Activated naive CD8-positive, alpha-beta T cell (primary cell): ENCODE measurements around the gene AKT1.

Experiments
- H3K27ac Mint-ChIP-seq: one replicate; pipeline ENCODE4 v1.8.0; 2021; ENCODE audit warnings: mixed read lengths
- H3K27me3 Mint-ChIP-seq: one replicate; pipeline ENCODE4 v1.8.0; 2021; ENCODE audit warnings: mixed read lengths
- H3K36me3 Mint-ChIP-seq: one replicate; pipeline ENCODE4 v1.8.0; 2021; ENCODE audit warnings: mixed read lengths
- H3K4me1 Mint-ChIP-seq: one replicate; pipeline ENCODE4 v1.8.0; 2021; ENCODE audit warnings: low read depth, mixed read lengths
- H3K4me3 Mint-ChIP-seq: one replicate; pipeline ENCODE4 v1.8.0; 2021; ENCODE audit warnings: mild to moderate bottlenecking, mixed read lengths
- H3K9me3 Mint-ChIP-seq: one replicate; pipeline ENCODE4 v1.8.0; 2021; ENCODE audit warnings: low read depth, mixed read lengths

Gene AKT1

DNA sequence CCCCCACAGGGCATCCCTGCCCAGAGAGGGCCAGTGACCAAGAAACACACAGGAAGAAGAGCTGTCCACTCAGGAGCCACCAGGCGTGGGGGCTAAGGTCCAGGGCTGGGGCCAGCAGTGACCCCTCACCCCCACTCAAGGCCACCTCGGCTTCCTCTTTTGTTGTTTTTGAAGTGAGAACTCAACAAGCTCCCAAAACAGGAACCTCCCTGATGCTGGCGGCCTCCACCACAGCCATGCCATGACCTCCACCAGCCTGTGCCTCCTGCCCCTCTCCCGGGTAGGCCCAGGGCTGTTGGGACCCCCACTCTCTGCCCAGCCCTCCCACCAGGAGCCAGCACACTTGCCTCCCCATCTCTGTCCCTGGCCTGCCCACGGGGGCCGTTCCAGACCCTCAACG, 7.8 kb downstream of the AKT1 start:
- no peaks in the 10 kb centered on the region for H3K36me3 Mint-ChIP-seq
- no peaks in the 10 kb centered on the region for H3K27me3 Mint-ChIP-seq
- no peaks in the 10 kb centered on the region for H3K9me3 Mint-ChIP-seq
- H3K4me1 Mint-ChIP-seq = peaks cover 17% of the 10 kb centered on the region
- H3K4me3 Mint-ChIP-seq = no peak overlapping the region
- H3K27ac Mint-ChIP-seq = no peak overlapping the region

GRCh38 chr14:104786726-104787675, 8.5 kb downstream of the AKT1 start:
- H3K27me3 Mint-ChIP-seq = no peaks in the 10 kb centered on the region
- H3K27ac Mint-ChIP-seq = no peak overlapping the region
- no peaks in the 10 kb centered on the region for H3K9me3 Mint-ChIP-seq
- H3K4me1 Mint-ChIP-seq = peaks cover 16% of the 10 kb centered on the region
- H3K4me3 Mint-ChIP-seq = no peak overlapping the region
- no peaks in the 10 kb centered on the region for H3K36me3 Mint-ChIP-seq

- Mint-ChIP-seq H3K4me1 (peaks cover 13% of the 10 kb centered on the region), H3K27ac (no peak overlapping the region), H3K36me3 (no peaks in the 10 kb centered on the region), H3K9me3 (no peaks in the 10 kb centered on the region), H3K27me3 (no peaks in the 10 kb centered on the region), H3K4me3 (no peak overlapping the region)
Observed at GRCh38 chr14:104786091-104786586, 9.4 kb downstream of the AKT1 start.

- Mint-ChIP-seq H3K4me1 (peaks cover 11% of the 10 kb centered on the region), H3K9me3 (no peaks in the 10 kb centered on the region), H3K4me3 (no peak overlapping the region), H3K36me3 (no peaks in the 10 kb centered on the region), H3K27ac (no peak overlapping the region), H3K27me3 (no peaks in the 10 kb centered on the region)
Observed at GRCh38 chr14:104785708-104786080, 9.9 kb downstream of the AKT1 start.

- no peak overlapping the region for H3K27ac Mint-ChIP-seq
- H3K27me3 Mint-ChIP-seq = no peaks in the 10 kb centered on the region
- H3K9me3 Mint-ChIP-seq = no peaks in the 10 kb centered on the region
- peaks cover 11% of the 10 kb centered on the region for H3K4me1 Mint-ChIP-seq
- no peaks in the 10 kb centered on the region for H3K36me3 Mint-ChIP-seq
- no peak overlapping the region for H3K4me3 Mint-ChIP-seq
Observed at GRCh38 chr14:104784846-104785707, 10.5 kb downstream of the AKT1 start.

DNA sequence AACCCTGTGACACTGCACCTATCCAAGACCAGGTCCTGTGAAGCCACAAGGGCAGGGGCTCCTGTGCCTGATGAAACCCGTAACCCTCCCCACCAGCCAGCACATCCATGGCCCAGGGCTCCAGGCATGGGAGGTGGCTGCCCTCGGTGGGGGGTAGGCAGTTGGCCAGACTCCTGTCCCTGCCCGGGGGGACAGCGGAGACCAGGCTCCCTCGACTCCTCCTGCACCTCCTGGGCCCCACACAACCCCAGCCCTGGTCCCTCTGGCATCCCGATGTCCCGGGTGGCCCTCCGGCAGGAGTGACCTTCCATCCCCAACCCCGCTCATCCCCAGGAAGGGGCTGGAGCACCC, 11.4 kb downstream of the AKT1 start:
- Mint-ChIP-seq H3K27ac (no peak overlapping the region), H3K27me3 (no peaks in the 10 kb centered on the region), H3K9me3 (no peaks in the 10 kb centered on the region), H3K4me3 (no peak overlapping the region), H3K4me1 (peaks cover 11% of the 10 kb centered on the region), H3K36me3 (no peaks in the 10 kb centered on the region)

DNA sequence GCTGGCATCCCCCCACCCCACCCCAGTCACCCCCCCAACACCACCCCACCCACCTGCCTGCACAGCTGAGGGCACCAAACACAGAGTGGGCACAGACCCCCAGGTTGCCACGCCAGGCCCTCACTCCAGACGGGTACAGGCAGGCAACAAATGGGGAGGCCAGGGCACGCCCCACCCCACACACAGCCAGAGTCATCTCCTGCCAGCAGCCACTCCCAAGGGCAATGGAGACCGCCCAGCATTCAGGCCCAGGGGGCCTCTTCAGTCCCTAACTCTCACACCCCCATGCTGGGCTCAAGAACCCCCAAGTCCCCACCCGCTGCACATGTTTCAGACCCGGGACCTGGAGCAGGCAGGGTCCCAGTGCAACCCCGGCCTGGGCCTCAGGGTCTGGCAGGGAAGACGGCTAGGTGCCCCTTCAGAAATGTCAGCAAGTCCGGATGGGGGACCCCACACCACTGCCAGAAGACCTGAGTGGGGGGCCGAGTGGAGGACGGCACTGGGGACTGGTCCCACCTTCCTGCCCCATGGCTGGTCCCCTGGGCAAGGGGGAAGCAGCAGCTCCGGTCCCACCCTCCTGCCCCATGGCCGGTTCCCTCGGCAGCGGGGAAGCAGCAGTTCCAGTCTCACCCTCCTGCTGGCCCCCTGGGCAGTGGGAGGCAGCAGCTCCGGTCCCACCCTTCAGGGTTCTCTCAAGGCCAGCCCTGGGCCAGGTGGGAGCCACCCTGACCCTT, 11.9 kb downstream of the AKT1 start:
- Mint-ChIP-seq H3K36me3 (no peaks in the 10 kb centered on the region), H3K27me3 (no peaks in the 10 kb centered on the region), H3K4me3 (no peak overlapping the region), H3K4me1 (peaks cover 11% of the 10 kb centered on the region), H3K9me3 (no peaks in the 10 kb centered on the region), H3K27ac (no peak overlapping the region)

GRCh38 chr14:104782808-104783139, 12.8 kb downstream of the AKT1 start:
- no peak overlapping the region for H3K4me3 Mint-ChIP-seq
- H3K27ac Mint-ChIP-seq = no peak overlapping the region
- H3K27me3 Mint-ChIP-seq = no peaks in the 10 kb centered on the region
- peaks cover 10% of the 10 kb centered on the region for H3K4me1 Mint-ChIP-seq
- no peaks in the 10 kb centered on the region for H3K9me3 Mint-ChIP-seq
- H3K36me3 Mint-ChIP-seq = no peaks in the 10 kb centered on the region

GRCh38 chr14:104782086-104782807, 13.3 kb downstream of the AKT1 start:
- Mint-ChIP-seq H3K27me3 (no peaks in the 10 kb centered on the region), H3K36me3 (no peaks in the 10 kb centered on the region), H3K9me3 (no peaks in the 10 kb centered on the region), H3K27ac (no peak overlapping the region), H3K4me3 (no peak overlapping the region), H3K4me1 (peaks cover 8% of the 10 kb centered on the region)

GRCh38 chr14:104781271-104782077, 14.1 kb downstream of the AKT1 start:
- Mint-ChIP-seq H3K27ac (no peak overlapping the region), H3K27me3 (no peaks in the 10 kb centered on the region), H3K4me3 (no peak overlapping the region), H3K4me1 (peaks cover 5% of the 10 kb centered on the region), H3K36me3 (no peaks in the 10 kb centered on the region), H3K9me3 (no peaks in the 10 kb centered on the region)

- Mint-ChIP-seq H3K4me3 (no peak overlapping the region), H3K27ac (no peak overlapping the region), H3K4me1 (peaks cover 2% of the 10 kb centered on the region), H3K36me3 (no peaks in the 10 kb centered on the region), H3K9me3 (no peaks in the 10 kb centered on the region), H3K27me3 (no peaks in the 10 kb centered on the region)
Observed at GRCh38 chr14:104780513-104781030, 15.0 kb downstream of the AKT1 start.

GRCh38 chr14:104779776-104780512, 15.6 kb downstream of the AKT1 start:
- no peaks in the 10 kb centered on the region for H3K27me3 Mint-ChIP-seq
- no peak overlapping the region for H3K27ac Mint-ChIP-seq
- no peaks in the 10 kb centered on the region for H3K9me3 Mint-ChIP-seq
- no peaks in the 10 kb centered on the region for H3K4me1 Mint-ChIP-seq
- no peaks in the 10 kb centered on the region for H3K36me3 Mint-ChIP-seq
- H3K4me3 Mint-ChIP-seq = no peak overlapping the region

GRCh38 chr14:104778694-104779331, 16.7 kb downstream of the AKT1 start:
- Mint-ChIP-seq H3K4me1 (no peaks in the 10 kb centered on the region), H3K27me3 (no peaks in the 10 kb centered on the region), H3K36me3 (no peaks in the 10 kb centered on the region), H3K27ac (no peak overlapping the region), H3K9me3 (no peaks in the 10 kb centered on the region), H3K4me3 (no peak overlapping the region)
